ENCODE results near the gene UNC5C.

UNC5C gene

DNA sequence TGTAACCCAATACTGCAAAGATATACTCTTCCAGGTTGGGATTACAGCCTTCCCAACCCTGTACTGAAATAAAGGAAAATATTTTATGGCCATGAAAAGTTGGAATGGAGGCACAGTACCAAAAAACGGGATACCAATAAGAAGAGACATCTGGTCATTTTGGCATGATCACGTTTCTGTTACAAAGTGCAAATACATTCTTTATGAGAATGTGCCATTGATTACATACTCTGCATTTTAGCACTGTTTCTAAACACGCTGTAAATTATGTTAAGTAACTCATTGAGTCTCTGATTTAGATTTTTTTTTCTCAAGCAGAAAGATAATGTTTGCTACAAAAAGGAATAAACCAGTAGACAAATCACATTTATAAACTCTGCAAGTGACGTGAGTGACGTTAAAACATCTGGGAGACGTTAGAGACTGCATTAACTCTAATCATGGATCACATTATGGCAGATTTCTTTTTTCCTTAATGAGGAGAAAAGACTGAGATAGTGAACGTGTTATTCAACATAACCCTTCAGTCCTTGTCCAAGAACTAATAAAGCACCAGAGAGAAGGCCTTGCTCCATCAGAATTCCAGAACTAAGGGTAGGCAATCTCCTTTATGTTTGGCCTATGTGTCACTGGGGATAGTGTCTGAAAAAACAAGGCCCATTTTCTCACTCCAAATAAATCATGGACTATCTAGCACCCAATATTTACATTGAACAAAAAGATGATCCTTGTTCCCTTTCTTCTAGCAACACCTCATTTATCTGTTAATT, 31.0 kb downstream of the UNC5C start:
- DNase-seq = no peak

DNA sequence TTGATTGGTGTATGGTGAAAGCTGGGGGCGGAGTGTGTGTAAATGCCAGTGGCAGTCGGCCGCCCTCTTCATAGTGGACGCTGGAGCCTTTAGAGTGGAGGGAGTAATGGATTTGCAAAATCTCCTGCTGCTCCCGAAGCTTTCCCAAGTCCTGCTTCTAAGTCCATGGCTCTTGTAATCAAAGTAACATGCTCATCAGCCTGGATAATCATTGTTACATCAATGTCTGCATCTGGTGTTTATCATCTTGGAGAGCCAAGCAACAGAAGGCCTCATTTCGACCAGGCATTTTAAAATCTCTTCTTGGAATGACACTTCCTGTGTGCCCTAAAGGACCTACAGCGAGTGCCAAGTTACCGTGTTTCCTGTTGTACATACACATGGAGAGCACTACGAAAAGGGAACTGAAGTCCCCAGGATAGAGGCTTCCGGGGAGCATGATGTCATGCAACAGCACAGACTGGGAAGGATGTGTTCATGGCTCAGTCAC, 32.2 kb downstream of the UNC5C start:
- no peak for DNase-seq

DNA sequence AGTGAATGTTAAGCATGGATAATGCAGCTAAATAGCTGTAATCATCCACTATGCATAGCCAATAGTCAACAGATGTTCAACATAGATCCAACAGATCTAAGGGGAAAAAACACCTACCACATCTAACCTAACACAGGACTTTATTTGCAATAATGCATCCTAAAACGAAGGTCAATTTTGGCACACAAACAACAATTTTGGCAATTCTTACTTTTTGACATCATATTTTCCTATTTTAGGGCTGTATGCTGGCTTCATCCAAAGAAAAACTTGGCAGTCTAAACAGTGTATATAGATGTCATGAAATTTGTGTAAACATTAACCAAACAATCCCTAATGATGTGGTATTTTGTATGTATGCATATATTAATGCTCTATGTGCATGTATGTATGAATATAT, 33.2 kb downstream of the UNC5C start:
- DNase-seq = no peak

DNA sequence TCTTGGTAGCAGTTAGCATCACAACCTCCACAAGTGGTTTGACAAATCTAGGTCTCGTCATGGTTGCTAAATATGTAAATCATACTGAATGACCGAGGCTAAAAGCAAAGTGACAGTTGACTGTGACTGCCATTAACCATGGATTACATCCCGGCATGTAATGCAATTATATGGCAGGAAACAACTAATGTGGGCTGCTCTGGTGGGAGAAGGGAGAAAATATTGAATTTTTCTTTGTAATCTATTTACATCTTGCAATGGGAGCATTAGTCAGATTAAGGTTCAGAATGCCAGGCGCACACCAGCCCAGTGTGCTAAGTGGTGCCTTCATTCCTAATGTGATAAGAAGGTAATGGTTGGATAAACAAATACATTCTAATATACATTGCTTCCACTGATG, 35.8 kb downstream of the UNC5C start:
- DNase-seq = no peak

DNA sequence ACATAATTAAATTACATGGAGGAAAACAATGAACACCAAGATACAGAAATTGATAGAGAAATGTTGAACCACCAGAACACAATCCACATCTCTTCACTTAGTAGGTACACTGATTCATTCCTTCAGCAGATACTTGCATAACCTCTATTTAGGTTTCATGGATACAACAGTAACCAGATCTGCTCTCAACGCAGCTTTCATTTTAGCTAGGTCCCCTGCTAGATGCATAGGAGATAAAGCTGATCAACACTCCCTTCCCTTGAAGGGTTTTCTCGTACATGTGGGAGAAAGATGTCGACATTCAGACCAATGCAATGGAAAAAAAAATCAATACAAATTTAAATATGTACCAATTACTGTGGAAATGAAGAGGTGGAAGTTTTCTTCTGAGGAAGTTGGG, 37.3 kb downstream of the UNC5C start:
- DNase-seq = no peak

DNA sequence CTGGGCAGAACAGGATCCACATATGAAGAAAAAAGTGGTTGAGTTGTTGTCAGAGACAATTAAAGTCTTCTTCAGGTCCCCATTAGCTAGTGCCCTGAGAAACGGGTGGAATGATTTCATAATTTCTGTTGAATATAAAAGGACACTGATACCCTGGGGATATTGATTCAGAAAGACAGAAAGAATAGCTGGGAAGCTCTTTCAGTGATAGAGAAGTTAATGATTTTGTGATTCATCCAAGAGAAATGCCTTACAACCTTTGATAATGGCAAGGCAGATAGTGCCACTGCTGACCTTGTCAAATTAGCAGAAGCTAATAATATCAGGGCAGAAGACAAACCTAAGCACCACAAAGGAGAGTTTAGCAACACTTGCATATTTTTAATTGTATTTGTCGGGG, 37.9 kb downstream of the UNC5C start:
- DNase-seq = no peak

DNA sequence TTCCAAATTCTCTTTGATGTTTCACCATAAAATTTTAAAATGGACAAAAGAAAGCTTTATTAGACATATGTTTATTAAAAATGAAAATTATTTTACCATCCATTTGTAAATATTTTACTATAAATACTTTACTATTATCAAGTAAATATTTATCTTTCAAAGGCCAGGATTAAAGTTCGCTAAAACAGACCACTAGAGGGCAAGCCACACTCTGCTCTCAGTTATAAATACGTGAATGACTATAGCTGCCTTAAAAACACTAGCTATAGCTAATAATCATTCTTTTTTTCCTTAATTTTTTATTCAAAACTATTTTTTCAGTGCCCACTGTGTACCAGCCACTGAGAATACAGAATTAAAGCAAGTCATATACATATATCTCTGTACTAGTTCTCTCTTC, 38.6 kb downstream of the UNC5C start:
- DNase-seq = no peak

DNA sequence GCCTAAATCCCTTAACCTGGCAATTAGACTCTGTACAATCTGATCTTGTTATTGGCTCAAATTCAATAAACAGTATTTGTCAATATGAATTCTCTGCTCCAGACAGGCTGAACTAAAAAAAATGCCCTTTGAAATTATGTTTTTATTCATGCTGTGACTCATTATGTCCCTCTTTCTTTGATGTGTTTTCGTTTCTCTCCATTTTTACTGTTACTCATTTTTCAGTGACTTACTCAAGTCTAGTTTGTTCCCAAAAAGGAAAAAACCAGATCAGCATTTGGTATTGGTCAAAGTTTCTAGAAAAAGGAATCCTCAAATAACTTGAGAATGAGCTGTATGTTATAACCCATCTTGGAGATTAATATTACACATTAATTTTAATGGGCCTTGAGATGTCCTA, 40.4 kb downstream of the UNC5C start:
- DNase-seq = no peak

DNA sequence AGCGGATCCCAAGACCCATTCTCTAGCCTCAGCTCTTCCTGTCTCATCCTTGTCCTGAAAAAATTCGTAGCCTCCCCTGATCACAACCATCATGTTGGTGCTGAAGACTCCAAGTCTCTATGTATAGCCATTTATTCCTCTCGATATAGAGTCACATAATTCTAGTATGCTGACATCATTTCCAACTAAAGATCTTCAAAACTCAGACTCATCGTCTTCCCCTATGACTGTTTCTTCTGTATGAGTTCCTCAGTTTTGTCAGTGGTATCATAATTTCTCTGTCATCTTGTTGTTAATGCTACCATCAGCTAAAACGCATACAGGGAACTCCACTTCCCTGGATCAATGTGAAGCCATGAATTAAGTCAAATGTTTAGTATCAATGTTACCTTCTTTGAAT, 41.2 kb downstream of the UNC5C start:
- DNase-seq = no peak

DNA sequence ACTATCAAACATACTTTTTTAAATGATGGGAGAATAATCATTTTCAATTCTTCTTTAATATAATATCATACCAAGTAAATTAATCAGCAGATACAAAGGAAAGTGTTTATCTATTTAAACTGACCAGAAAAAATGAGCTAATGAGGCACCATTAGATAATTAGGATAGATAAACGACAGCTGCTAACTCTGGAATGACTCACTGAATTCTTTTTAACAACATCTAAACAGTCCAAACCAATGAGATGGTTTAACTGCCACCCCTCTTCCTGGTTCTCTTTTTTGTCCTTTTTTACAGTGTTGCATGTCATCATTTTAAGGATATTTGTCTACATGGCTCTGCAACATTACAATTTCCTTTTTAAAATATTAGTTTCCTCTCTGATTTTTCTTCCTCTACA, 41.6 kb downstream of the UNC5C start:
- no peak for DNase-seq

DNA sequence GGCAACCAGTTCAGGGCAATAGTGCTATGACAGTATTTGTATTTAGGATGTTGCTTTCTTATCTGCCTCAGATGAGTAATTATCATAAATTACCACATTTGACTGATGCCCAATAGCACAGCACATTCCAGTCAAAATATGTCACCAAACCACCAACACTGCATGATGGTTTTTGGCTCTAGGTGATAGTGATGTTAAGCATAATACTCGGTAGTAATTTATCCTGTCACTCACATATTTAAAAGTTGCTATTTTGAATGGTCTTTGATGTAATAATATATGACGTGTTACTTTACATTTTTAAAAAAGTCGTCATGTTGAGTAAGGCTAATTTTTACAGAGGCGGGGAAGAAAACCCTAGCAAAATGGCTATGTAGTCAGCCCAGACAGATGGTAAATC, 42.5 kb downstream of the UNC5C start:
- no peak for DNase-seq

DNA sequence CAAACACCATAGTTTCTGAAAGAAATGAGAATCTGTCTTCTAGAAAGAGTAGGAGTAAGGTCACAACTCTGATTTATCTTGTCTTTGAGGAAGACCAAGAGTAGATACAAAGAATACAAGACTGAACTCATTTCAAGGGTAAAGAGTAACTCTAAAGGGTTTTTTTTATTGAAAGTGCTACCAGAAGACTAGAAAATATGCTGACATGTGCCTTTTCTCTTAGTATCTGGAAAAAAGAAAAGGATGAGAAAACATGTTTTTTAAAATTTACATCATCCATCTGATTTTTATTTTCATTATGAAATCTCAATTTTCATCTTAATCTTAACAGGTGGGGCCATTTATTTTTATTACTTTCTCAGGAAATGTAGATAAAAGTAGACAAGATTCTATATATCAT, 43.0 kb downstream of the UNC5C start:
- DNase-seq = no peak

DNA sequence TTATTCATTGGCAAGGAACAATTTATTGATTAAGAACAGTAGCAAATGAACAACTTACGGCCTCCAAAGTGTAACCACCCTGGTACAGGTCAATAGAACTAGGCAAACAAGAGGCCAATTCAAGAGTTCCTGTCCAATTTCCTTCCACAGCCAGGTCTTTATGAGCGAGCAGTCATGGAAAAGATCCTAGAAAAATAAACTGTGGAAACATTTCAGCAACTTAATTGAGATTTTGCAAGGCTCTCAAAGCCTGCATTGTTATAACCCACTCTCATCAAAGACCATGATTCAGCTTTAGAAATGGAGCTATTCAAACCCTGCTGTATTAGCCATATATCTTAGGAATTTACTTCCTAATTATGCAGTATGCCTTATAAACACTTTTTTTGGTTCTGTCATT, 43.6 kb downstream of the UNC5C start:
- DNase-seq = no peak

DNA sequence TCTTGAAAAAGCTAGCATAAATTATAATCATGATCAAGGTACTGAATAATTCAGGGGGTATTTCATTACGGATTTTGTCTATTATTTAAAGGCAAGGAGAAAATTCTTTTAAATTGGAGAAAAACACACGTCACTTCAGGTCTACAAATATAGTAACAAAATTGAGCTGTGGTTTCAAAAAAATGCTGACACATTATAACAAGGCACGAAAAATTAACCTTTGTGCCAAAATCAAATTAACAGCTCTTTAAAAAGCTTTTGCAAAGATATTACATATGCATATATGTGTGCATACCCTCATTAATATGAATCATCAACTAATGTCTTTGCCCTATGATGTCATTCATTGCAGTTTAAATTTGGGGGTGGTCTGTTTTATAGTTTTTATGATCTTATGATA, 44.3 kb downstream of the UNC5C start:
- no peak for DNase-seq

DNA sequence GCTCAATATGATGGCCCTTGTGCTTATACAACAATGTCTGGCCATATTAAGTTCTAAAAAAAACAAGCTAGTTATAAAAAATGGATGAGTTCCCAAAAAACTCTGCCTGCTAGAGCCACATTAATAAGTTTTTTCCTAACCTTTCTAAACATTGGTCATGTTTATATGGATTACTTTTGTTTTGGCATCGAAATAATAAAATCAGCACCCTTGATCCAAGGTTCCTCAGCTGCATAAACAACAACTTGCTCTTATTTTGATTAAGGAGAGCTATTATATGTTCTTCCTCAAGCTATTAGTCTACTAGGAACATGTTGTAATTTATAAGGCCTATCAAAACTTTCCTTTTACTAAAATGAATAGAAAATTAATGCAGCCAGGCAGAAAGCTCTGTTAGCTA, 48.4 kb downstream of the UNC5C start:
- DNase-seq = no peak

DNA sequence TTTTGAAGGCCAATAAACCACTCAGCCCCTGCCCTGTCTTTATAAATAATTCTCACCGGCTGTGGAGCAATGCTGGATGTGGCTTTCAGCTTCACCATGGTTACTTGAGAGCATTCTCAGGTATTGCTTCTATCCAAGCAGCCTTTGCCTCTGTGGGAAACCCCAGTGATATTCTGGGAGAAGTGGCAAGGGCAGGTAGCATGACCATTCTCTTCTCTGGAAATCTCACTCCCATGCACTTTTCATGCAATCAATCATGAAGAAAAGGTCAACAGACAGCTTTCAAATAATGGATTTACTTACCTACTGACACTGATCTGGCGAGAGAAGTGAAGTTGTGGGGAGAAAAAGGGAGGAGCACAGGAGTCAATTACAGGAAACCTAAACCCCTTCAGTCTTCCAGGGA, 49.5 kb downstream of the UNC5C start:
- no peak for DNase-seq

DNA sequence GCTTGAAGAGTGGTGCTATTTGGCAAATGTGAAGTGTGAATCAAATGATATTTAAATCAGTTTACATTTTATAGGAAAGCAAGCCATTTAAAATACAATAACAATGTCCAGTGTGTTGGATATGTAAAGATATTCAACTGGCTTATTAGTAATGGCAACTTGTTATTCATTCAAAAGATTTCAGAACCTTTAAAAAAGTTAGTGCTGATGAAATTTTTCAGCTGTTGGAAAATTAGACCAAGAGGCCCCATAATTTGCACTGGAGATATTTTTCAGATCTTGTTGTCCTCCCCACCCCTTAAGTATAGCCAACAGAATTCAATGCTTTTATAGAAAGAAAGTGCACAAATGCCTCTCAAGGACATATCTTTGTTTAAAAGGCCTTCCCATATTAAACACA, 54.6 kb downstream of the UNC5C start:
- DNase-seq = no peak

DNA sequence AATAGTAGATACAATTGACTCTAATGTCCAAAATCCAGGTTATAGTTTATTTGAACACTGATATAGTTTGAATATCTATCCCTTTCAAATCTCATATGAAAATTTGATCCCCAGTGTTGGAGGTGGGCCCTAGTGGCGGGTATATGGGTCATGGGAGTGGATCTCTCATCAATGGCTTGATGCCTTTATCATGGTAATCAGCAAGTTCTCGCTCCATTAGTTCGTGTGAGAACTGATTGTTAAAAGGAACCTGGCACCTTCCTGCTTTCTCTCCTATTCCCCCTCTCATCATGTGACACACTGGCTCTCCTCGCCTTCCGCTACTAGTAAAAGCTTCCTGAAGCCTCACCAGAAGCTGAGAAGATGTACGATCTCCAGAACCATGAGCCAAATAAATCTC, 70.1 kb downstream of the UNC5C start:
- no peak for DNase-seq

DNA sequence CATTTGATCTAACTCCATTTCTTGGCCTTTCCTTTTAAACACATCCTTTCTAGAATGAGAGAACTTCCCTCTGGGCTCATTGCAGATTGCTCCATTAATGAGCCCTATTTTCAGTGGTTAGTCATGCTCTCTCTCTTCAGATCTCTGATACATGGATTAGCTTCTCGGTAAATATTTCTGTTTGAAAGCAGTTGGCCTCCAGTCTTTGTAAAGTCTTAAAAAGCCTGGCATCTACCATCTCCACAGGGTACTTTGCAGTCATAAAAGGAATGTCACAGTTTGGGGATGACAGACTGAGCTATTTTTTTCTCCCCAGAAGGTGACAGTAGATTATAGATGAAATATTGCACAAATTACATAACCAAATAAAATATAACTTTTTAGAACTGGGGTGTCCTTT, 72.7 kb downstream of the UNC5C start:
- no peak for DNase-seq

DNA sequence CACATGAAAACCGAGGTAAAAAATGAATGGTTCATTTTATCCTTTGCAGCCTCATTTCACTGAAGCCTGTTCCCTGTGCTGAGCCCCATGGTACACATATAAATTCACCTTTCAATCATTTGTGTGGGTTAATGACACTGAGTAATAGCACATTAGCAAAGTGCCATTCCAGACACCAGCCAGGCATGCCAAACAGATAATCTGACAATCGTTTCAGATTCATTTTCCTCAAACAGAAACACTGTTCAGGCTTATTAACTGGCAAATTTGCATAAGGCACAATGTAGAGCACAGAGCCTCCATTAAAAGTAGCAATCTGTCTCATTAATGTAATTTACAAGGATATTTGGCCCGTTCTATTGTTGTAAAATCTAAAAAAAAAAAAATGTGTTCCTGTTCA, 76.2 kb downstream of the UNC5C start:
- no peak for DNase-seq

DNA sequence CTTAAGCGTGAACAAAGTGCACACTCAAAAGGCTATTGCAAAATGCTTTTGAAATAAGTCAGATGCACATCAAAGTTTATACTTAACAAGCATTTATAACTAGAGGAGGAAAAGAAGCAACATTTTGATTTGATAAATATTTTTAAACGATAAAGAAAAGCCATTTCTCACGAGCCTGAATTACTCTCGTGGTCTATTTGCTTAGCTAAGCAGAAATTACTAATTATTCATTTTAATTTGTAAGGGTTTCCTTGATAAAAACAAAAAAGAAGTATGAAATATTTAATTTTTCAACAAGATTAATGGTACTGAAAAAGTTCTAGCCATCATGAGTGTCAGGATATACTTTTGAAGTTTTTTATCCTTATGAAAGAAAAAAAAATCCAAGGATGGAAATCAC, 78.2 kb downstream of the UNC5C start:
- DNase-seq = no peak

DNA sequence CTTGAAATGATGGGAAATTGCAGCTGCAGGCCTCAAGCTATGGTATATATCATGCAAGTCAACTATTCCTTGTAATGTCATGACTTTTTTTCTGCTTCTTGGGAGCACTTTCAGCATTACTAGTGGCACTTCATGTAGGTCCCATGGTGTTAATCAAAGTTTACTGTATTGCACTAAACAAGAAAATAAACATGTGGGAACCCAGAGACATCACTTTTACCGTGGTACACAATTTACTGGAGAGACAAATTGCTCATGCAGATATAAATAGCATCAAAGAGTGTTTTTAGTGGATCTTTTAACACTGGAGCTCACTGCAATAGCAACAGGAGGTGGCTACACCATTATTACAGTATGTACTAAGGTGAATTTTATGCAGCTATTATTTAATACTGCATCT, 79.2 kb downstream of the UNC5C start:
- no peak for DNase-seq

DNA sequence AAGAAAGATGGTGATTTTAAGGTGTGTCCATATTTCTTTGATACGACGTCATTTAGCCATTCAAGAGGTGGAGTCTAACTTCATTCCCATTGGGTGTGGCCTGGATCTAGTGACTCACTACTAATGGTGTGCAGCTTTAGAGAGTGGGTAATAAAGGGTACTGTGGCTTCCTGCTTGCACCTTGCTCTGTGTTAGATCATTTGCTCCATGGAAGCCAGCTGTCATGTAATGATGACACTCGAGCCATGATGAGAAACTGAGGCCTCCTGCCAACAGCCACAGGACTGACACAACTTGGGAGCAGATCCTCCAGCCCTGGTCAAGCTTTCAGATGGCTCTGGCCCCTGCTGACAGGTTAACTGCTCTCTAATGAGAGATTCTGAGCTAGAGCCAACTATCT, 82.0 kb downstream of the UNC5C start:
- DNase-seq = no peak

DNA sequence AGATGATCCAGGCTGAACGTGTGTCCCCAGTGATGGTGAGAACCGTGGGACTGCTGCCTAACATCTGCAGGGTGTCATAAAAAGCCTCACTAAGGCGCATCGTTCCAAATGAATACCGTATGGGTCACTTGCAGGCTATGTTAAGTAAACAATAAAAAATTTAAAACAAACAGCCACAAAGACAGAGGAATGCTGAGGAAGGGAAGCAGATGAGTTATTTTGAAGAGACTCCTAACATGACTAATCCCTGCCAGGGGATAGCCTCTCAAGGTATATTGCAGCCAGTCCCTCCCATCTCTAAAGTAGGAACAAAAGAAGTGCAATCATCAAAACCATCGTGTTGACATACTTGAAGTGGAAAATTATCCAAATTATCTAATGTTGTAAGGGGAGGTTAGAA, 83.8 kb downstream of the UNC5C start:
- no peak for DNase-seq

DNA sequence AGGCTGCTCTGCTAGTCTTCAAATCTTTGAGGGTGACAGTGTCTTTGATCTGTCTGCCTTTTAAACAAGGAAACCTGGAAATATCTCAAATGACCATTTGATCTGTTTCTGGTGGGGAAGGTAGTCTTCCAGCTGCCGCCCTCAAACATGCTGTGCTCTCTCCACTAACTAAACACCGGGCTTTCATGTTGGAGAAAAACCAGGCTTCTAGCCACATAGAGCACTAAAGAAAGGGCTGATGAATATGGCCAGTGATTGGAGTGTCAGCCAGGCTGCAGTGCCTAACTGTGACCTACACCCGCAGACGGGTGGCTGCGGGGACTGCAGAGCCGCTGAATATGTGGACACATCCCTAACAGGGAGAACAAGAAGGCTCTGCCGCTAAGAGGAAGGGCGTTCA, 85.9 kb downstream of the UNC5C start:
- no peak for DNase-seq

DNA sequence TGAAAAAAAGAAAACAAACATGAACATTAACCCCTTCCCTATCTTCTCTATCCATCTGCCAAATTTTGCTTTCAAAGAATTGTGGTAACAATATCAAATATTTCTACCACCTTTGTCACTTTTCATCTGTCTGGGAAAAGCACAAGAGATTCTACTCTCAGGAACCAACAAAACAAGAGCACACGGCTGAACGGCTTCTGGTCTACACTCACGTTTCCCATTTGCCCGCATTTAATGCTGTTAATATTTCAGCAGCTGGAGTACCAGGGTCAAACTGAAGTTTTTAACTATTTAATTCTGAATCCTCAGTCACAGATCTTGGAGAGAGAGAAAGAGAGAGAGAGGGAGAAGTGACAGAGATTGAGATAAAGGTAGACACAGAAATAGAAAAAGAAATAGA, 91.4 kb downstream of the UNC5C start:
- DNase-seq = no peak

Data from amniotic stem cell (primary cell).